ENCODE results near the gene NACC2.
A peak's percentile ranks its signal among the peaks of the same experiment; 100 is the strongest.

The NACC2 gene

GRCh38 chr9:136082496-136083361 lies 12.4 kb downstream of the NACC2 start (continued):
- TF ChIP-seq ZNF433 (tag by site-specific recombination; IDR thresholded peaks at IDR 0.05; ENCODE audit: low read depth) (no peak), BCL11B (tag by site-specific recombination; IDR thresholded peaks at IDR 0.05; ENCODE audit: low read depth) (no peak), ZFP69B (tag by site-specific recombination; IDR thresholded peaks at IDR 0.05) (no peak), ZBTB11 (tag by site-specific recombination; conservative IDR thresholded peaks at IDR 0.05; ENCODE audit: low read depth) (no peak), ZNF501 (tag by site-specific recombination; IDR thresholded peaks at IDR 0.05) (no peak), ZNF19 (tag by site-specific recombination; IDR thresholded peaks at IDR 0.05; ENCODE audit: low read depth) (no peak), KLF9 (tag by site-specific recombination; IDR thresholded peaks at IDR 0.05; ENCODE audit: low read depth) (no peak), ZNF211 (tag by site-specific recombination; IDR thresholded peaks at IDR 0.05; ENCODE audit: low read depth) (no peak), ZNF626 (tag by site-specific recombination; IDR thresholded peaks at IDR 0.05) (no peak), ZNF473 (tag by site-specific recombination; IDR thresholded peaks at IDR 0.05) (no peak), ZXDB (tag by site-specific recombination; IDR thresholded peaks at IDR 0.05) (no peak), HOXD13 (CRISPR knock-in tag; IDR thresholded peaks at IDR 0.05; ENCODE audit: borderline replicate concordance) (no peak), ZNF214 (tag by site-specific recombination; IDR thresholded peaks at IDR 0.05; ENCODE audit: borderline replicate concordance) (no peak), ZFP41 (tag by site-specific recombination; IDR thresholded peaks at IDR 0.05; ENCODE audit: borderline replicate concordance) (no peak), ZNF843 (tag by site-specific recombination; IDR thresholded peaks at IDR 0.05) (peak; percentile 58; the same call in 1 of the 2 replicates), ZSCAN5A (tag by site-specific recombination; IDR thresholded peaks at IDR 0.05) (no peak), ZNF133 (tag by site-specific recombination; IDR thresholded peaks at IDR 0.05) (no peak), ZSCAN23 (tag by site-specific recombination; IDR thresholded peaks at IDR 0.05) (no peak), PRDM1 (tag by site-specific recombination; IDR thresholded peaks at IDR 0.05) (no peak), ZNF510 (tag by site-specific recombination; IDR thresholded peaks at IDR 0.05; ENCODE audit: insufficient replicate concordance) (no peak), KLF17 (tag by site-specific recombination; IDR thresholded peaks at IDR 0.05) (0 out of 2 replicates have a peak, but pooled peaks have one; percentile 54)
- TF ChIP-seq, protein P1, sequence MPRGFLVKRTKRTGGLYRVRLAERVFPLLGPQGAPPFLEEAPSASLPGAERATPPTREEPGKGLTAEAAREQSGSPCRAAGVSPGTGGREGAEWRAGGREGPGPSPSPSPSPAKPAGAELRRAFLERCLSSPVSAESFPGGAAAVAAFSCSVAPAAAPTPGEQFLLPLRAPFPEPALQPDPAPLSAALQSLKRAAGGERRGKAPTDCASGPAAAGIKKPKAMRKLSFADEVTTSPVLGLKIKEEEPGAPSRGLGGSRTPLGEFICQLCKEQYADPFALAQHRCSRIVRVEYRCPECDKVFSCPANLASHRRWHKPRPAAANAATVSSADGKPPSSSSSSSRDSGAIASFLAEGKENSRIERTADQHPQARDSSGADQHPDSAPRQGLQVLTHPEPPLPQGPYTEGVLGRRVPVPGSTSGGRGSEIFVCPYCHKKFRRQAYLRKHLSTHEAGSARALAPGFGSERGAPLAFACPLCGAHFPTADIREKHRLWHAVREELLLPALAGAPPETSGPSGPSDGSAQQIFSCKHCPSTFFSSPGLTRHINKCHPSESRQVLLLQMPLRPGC (tag by site-specific recombination; IDR thresholded peaks at IDR 0.05) = no peak
- TF ChIP-seq, protein P2, sequence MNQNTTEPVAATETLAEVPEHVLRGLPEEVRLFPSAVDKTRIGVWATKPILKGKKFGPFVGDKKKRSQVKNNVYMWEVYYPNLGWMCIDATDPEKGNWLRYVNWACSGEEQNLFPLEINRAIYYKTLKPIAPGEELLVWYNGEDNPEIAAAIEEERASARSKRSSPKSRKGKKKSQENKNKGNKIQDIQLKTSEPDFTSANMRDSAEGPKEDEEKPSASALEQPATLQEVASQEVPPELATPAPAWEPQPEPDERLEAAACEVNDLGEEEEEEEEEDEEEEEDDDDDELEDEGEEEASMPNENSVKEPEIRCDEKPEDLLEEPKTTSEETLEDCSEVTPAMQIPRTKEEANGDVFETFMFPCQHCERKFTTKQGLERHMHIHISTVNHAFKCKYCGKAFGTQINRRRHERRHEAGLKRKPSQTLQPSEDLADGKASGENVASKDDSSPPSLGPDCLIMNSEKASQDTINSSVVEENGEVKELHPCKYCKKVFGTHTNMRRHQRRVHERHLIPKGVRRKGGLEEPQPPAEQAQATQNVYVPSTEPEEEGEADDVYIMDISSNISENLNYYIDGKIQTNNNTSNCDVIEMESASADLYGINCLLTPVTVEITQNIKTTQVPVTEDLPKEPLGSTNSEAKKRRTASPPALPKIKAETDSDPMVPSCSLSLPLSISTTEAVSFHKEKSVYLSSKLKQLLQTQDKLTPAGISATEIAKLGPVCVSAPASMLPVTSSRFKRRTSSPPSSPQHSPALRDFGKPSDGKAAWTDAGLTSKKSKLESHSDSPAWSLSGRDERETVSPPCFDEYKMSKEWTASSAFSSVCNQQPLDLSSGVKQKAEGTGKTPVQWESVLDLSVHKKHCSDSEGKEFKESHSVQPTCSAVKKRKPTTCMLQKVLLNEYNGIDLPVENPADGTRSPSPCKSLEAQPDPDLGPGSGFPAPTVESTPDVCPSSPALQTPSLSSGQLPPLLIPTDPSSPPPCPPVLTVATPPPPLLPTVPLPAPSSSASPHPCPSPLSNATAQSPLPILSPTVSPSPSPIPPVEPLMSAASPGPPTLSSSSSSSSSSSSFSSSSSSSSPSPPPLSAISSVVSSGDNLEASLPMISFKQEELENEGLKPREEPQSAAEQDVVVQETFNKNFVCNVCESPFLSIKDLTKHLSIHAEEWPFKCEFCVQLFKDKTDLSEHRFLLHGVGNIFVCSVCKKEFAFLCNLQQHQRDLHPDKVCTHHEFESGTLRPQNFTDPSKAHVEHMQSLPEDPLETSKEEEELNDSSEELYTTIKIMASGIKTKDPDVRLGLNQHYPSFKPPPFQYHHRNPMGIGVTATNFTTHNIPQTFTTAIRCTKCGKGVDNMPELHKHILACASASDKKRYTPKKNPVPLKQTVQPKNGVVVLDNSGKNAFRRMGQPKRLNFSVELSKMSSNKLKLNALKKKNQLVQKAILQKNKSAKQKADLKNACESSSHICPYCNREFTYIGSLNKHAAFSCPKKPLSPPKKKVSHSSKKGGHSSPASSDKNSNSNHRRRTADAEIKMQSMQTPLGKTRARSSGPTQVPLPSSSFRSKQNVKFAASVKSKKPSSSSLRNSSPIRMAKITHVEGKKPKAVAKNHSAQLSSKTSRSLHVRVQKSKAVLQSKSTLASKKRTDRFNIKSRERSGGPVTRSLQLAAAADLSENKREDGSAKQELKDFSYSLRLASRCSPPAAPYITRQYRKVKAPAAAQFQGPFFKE (tag by site-specific recombination; IDR thresholded peaks at IDR 0.05; ENCODE audit: borderline replicate concordance) = no peak
- TF ChIP-seq, protein P3, sequence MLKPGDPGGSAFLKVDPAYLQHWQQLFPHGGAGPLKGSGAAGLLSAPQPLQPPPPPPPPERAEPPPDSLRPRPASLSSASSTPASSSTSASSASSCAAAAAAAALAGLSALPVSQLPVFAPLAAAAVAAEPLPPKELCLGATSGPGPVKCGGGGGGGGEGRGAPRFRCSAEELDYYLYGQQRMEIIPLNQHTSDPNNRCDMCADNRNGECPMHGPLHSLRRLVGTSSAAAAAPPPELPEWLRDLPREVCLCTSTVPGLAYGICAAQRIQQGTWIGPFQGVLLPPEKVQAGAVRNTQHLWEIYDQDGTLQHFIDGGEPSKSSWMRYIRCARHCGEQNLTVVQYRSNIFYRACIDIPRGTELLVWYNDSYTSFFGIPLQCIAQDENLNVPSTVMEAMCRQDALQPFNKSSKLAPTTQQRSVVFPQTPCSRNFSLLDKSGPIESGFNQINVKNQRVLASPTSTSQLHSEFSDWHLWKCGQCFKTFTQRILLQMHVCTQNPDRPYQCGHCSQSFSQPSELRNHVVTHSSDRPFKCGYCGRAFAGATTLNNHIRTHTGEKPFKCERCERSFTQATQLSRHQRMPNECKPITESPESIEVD (tag by site-specific recombination; IDR thresholded peaks at IDR 0.05) = no peak

Data from HEK293 (cell line).